HL-60 (cell line): ENCODE data around the gene ZFR2.

Experiments used
- CTCF ChIP-seq: IDR thresholded peaks from one replicate; pipeline ENCODE4 v1.5.1; 2011; ENCODE audit warnings: low read length, control low read depth, inconsistent platforms; ENCODE audit not compliant: insufficient read depth
- GABPA ChIP-seq: IDR thresholded peaks from 2 replicates; pipeline ENCODE4 v1.6.1; 2012; ENCODE audit warnings: low read depth
- POLR2AphosphoS5 ChIP-seq: IDR thresholded peaks from 2 replicates; pipeline ENCODE4 v1.6.1; 2012; ENCODE audit warnings: low read depth

DNA sequence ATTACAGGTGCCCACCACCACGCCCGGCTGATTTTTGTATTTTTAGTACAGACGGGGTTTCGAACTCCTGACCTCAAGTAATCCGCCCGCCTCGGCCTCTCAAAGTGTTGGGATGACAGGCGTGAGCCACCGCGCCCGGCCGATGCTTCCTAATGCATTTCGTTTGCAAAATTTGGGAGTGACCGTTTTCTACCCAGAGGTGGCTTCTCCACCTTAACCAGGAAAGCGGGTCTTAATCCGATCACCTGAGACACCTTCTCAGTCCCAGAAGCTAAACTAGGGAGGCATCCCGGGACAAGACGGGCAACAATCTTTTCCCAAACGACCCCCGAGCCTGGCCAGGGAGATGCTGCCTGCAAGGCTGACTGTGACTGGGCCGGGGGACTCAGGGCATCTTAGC lies 67.8 kb downstream of the ZFR2 start:
- no peak for TF ChIP-seq CTCF
- no peak for TF ChIP-seq GABPA
- TF ChIP-seq POLR2AphosphoS5 = no peak
